GM19099 (cell line): ENCODE data around the gene BAK1.

Experiments
- POLR2A ChIP-seq: IDR thresholded peaks from 3 replicates; pipeline ENCODE4 v1.6.1; 2011; ENCODE audit warnings: low read depth; ENCODE audit not compliant: insufficient read length; ENCODE audit errors: extremely low read depth

BAK1 gene

GRCh38 chr6:33583591-33584155 is 3.6 kb upstream of the BAK1 start:
- TF ChIP-seq POLR2A = no peak

GRCh38 chr6:33581186-33581585 is 1.1 kb upstream of the BAK1 start:
- no peak for TF ChIP-seq POLR2A

- TF ChIP-seq POLR2A = peak; percentile 49
These were observed 1.5 kb downstream of the BAK1 start for GRCh38 chr6:33578588-33579011.

GRCh38 chr6:33578164-33578563 is 1.9 kb downstream of the BAK1 start:
- TF ChIP-seq POLR2A = no peak

- TF ChIP-seq POLR2A = no peak
These were observed 2.4 kb downstream of the BAK1 start for GRCh38 chr6:33577718-33578117.

GRCh38 chr6:33577106-33577535 is 3.0 kb downstream of the BAK1 start:
- TF ChIP-seq POLR2A = no peak

GRCh38 chr6:33576668-33577067 is 3.4 kb downstream of the BAK1 start:
- no peak for TF ChIP-seq POLR2A

- TF ChIP-seq POLR2A = no peak
These were observed 4.9 kb downstream of the BAK1 start for GRCh38 chr6:33575211-33575610.

GRCh38 chr6:33571637-33572316 is 8.3 kb downstream of the BAK1 start:
- TF ChIP-seq POLR2A = no peak

- TF ChIP-seq POLR2A = peak; percentile 73
These were observed 9.1 kb downstream of the BAK1 start for GRCh38 chr6:33570806-33571636.

- no peak for TF ChIP-seq POLR2A
These were observed 11.1 kb downstream of the BAK1 start for GRCh38 chr6:33568826-33569570.

GRCh38 chr6:33567836-33568235 is 12.2 kb downstream of the BAK1 start:
- no peak for TF ChIP-seq POLR2A

GRCh38 chr6:33566182-33567084 is 13.6 kb downstream of the BAK1 start:
- no peak for TF ChIP-seq POLR2A

- TF ChIP-seq POLR2A = no peak
These were observed 21.3 kb downstream of the BAK1 start for GRCh38 chr6:33558801-33559200.

- TF ChIP-seq POLR2A = no peak
These were observed 22.7 kb downstream of the BAK1 start for GRCh38 chr6:33557376-33557775.

GRCh38 chr6:33552252-33552651 is 27.8 kb downstream of the BAK1 start:
- no peak for TF ChIP-seq POLR2A
